GM12873 (cell line): ENCODE results near the gene CLEC4G.

Experiments used
- CTCF ChIP-seq: IDR thresholded peaks from 2 replicates; pipeline ENCODE4 v1.5.1; 2012; ENCODE audit warnings: low read depth, mild to moderate bottlenecking, moderate library complexity, low read length, control low read depth; ENCODE audit not compliant: insufficient read depth; ENCODE audit errors: missing control alignments

CLEC4G gene

GRCh38 chr19:7731218-7731595, 703 bp downstream of the CLEC4G start:
- no peak for TF ChIP-seq CTCF

GRCh38 chr19:7730286-7731217, 1.4 kb downstream of the CLEC4G start:
- no peak for TF ChIP-seq CTCF

GRCh38 chr19:7729831-7730285, 2.1 kb downstream of the CLEC4G start:
- no peak for TF ChIP-seq CTCF

- no peak for TF ChIP-seq CTCF
Observed at GRCh38 chr19:7729211-7729610, 2.7 kb downstream of the CLEC4G start.

GRCh38 chr19:7725791-7726190, 6.1 kb downstream of the CLEC4G start:
- no peak for TF ChIP-seq CTCF

GRCh38 chr19:7722231-7722651, 9.7 kb downstream of the CLEC4G start:
- no peak for TF ChIP-seq CTCF

GRCh38 chr19:7720351-7720750, 11.6 kb downstream of the CLEC4G start:
- TF ChIP-seq CTCF = no peak
